IMR-90 (cell line): Measurements from ENCODE around the gene PITPNC1. TPM values are rescaled to one million over a fixed set of nuclear protein-coding genes. Genes with fewer than 3 reads are reported as not detected.

Experiments
- ATAC-seq: fragments of 200-7000 bp; cut with Tn5 transposase; 2 replicates; pipeline ENCODE4 v1.9.1; 2020; ENCODE audit warnings: low read depth, mild to moderate bottlenecking, moderate library complexity
- BruUV-seq: library from RNA; stranded (reverse); fragments of 400-500 nt; replicated peaks from 2 replicates; lab custom pipeline; 2021; lab: Mats Ljungman, UMichigan
- CTCF ChIA-PET: fragments of 300-600 bp; formaldehyde crosslinking; extraction: SDS; loops from one replicate; lab custom pipeline; 2021; ENCODE audit warnings: antibody characterized with exemption; lab: Yijun Ruan, JAX
- POLR2A ChIA-PET: fragments of 300-600 bp; sonication (Branson Sonifier 250); formaldehyde crosslinking; loops from one replicate; lab custom pipeline; 2022; ENCODE audit warnings: antibody characterized with exemption; ENCODE audit not compliant: unreplicated experiment; lab: Charles Lee
- DNase-seq: peaks from one replicate; pipeline ENCODE4 v3.0.0; 2013
- H2AFZ ChIP-seq: replicated peaks from 2 replicates; pipeline ENCODE3; 2013; ENCODE audit warnings: low read length, mild to moderate bottlenecking; ENCODE audit not compliant: poor library complexity
- H2AK5ac ChIP-seq: 2 replicates; pipeline ENCODE4 v1.6.1; 2013; ENCODE audit warnings: low read depth, low read length, inconsistent platforms
- H2AK9ac ChIP-seq: replicated peaks from 2 replicates; pipeline ENCODE3; 2013; ENCODE audit warnings: mild to moderate bottlenecking, low read depth, low read length, moderate library complexity; ENCODE audit not compliant: poor library complexity
- H2BK120ac ChIP-seq: 2 replicates; pipeline ENCODE4 v1.6.1; 2013; ENCODE audit warnings: low read depth, low read length, inconsistent platforms
- H2BK15ac ChIP-seq: 3 replicates; pipeline ENCODE4 v1.6.1; 2013; ENCODE audit warnings: low read depth, low read length, inconsistent platforms
- H2BK20ac ChIP-seq: 2 replicates; pipeline ENCODE4 v1.6.1; 2013; ENCODE audit warnings: low read depth, mild to moderate bottlenecking, inconsistent platforms, low read length, moderate library complexity
- H2BK5ac ChIP-seq: 2 replicates; pipeline ENCODE4 v1.6.1; 2013; ENCODE audit warnings: mild to moderate bottlenecking, low read depth, low read length, inconsistent platforms; ENCODE audit not compliant: poor library complexity, severe bottlenecking
- H3K14ac ChIP-seq: replicated peaks from 2 replicates; pipeline ENCODE4 v1.6.1; 2013; ENCODE audit warnings: low read depth, low read length, inconsistent platforms
- H3K18ac ChIP-seq: 2 replicates; pipeline ENCODE4 v1.6.1; 2013; ENCODE audit warnings: low read depth, low read length, control low read depth
- H3K23ac ChIP-seq: 2 replicates; pipeline ENCODE4 v1.6.1; 2013; ENCODE audit warnings: low read depth, low read length, inconsistent platforms
- H3K27ac ChIP-seq: 2 replicates; pipeline ENCODE4 v1.5.1; 2013; ENCODE audit warnings: mild to moderate bottlenecking, control low read depth, low read length; ENCODE audit not compliant: insufficient read depth
- H3K27me3 ChIP-seq: 2 replicates; pipeline ENCODE4 v1.6.1; 2013; ENCODE audit warnings: low read length; ENCODE audit not compliant: control insufficient read depth, insufficient read depth
- H3K36me3 ChIP-seq: 2 replicates; pipeline ENCODE4 v1.6.1; 2013; ENCODE audit warnings: low read length, mixed read lengths; ENCODE audit not compliant: control insufficient read depth, insufficient read depth
- H3K4ac ChIP-seq: 2 replicates; pipeline ENCODE4 v1.6.1; 2013; ENCODE audit warnings: low read depth, low read length, inconsistent platforms
- H3K4me1 ChIP-seq: 2 replicates; pipeline ENCODE4 v1.6.1; 2013; ENCODE audit warnings: low read length, mixed read lengths; ENCODE audit not compliant: control insufficient read depth, insufficient read depth
- H3K4me2 ChIP-seq: 2 replicates; pipeline ENCODE4 v1.6.1; 2013; ENCODE audit warnings: low read depth, mild to moderate bottlenecking, control low read depth, low read length, moderate library complexity
- H3K4me3 ChIP-seq: 2 replicates; pipeline ENCODE4 v1.5.1; 2013; ENCODE audit warnings: low read depth, mild to moderate bottlenecking, control low read depth, low read length, moderate library complexity; ENCODE audit not compliant: insufficient read depth
- H3K56ac ChIP-seq: 2 replicates; pipeline ENCODE4 v1.6.1; 2013; ENCODE audit warnings: low read length, inconsistent platforms; ENCODE audit not compliant: insufficient read depth; ENCODE audit errors: extremely low read depth
- H3K79me1 ChIP-seq, 2 experiments: 2 replicates each; pipeline ENCODE4 v1.6.1; 2013; ENCODE audit warnings: low read length in 2 of 2, inconsistent platforms in 1 of 2, low read depth in 1 of 2
- H3K9ac ChIP-seq: 2 replicates; pipeline ENCODE4 v1.6.1; 2013; ENCODE audit warnings: low read depth, low read length, control low read depth
- H3K9me1 ChIP-seq: 2 replicates; pipeline ENCODE4 v1.6.1; 2013; ENCODE audit warnings: low read length, inconsistent platforms; ENCODE audit not compliant: insufficient read depth
- H3K9me3 ChIP-seq: 2 replicates; pipeline ENCODE4 v1.6.1; 2013; ENCODE audit warnings: low read length; ENCODE audit not compliant: control insufficient read depth, insufficient read depth
- H4K20me1 ChIP-seq: 2 replicates; pipeline ENCODE4 v1.6.1; 2013; ENCODE audit warnings: low read length, inconsistent platforms; ENCODE audit not compliant: insufficient read depth
- H4K5ac ChIP-seq: 2 replicates; pipeline ENCODE4 v1.6.1; 2013; ENCODE audit warnings: mild to moderate bottlenecking, low read depth, low read length, control low read depth
- H4K8ac ChIP-seq, 2 experiments: 2 replicates each; pipeline ENCODE4 v1.6.1; 2013; ENCODE audit warnings: low read depth in 2 of 2, low read length in 2 of 2, control low read depth in 1 of 2, inconsistent platforms in 1 of 2
- H4K91ac ChIP-seq: 2 replicates; pipeline ENCODE4 v1.6.1; 2013; ENCODE audit warnings: low read depth, low read length, inconsistent platforms; ENCODE audit not compliant: insufficient read depth
- BHLHE40 ChIP-seq: fragments of 150-350 bp; IDR thresholded peaks from 2 replicates; pipeline ENCODE4 v1.6.1; 2016; ENCODE audit warnings: mild to moderate bottlenecking, low read depth, low read length
- NFE2L2 ChIP-seq: fragments of 150-350 bp; IDR thresholded peaks from 2 replicates; pipeline ENCODE4 v1.6.1; 2016; ENCODE audit warnings: low read depth, mild to moderate bottlenecking, low read length
- POLR2A ChIP-seq: IDR thresholded peaks from 2 replicates; pipeline ENCODE4 v1.6.1; 2012; ENCODE audit warnings: mild to moderate bottlenecking, low read depth, low read length
- RCOR1 ChIP-seq: IDR thresholded peaks from 2 replicates; pipeline ENCODE4 v1.6.1; 2012; ENCODE audit warnings: mild to moderate bottlenecking, low read length, improper control_type of control experiment; ENCODE audit not compliant: insufficient replicate concordance
- SMC3 ChIP-seq: fragments of 150-350 bp; IDR thresholded peaks from 2 replicates; pipeline ENCODE4 v1.6.1; 2016; ENCODE audit warnings: low read depth, mild to moderate bottlenecking, antibody characterized with exemption, low read length, moderate library complexity
- whole genome bisulfite sequencing, 2 experiments: methylation state at CpG; one replicate each; pipeline versions ENCODE4 v1.1.5 to v1.1.7; 2013; ENCODE audit warnings: missing lambda C conversion rate in 2 of 2; ENCODE audit not compliant: insufficient read length in 1 of 2; ENCODE audit errors: extremely low coverage in 2 of 2; 5-methylcytosine and 5-hydroxymethylcytosine counted together
- dilution Hi-C: fragments of 300-500 bp; cut with HindIII; formaldehyde crosslinking; loops from one replicate; pipeline ENCODE4 v1.14.3; 2018; ENCODE audit warnings: low sequenced_read_pairs; ENCODE audit not compliant: unreplicated experiment
- in situ Hi-C: fragments of 300-500 bp; cut with MboI; formaldehyde crosslinking; loops from 3 replicates; pipeline ENCODE4 v1.14.3; 2019; ENCODE audit warnings: low sequenced_read_pairs, inconsistent platforms, mixed read lengths
- intact Hi-C: fragments of 100-400 bp; cut with micrococcal nuclease; formaldehyde crosslinking; loops from 2 replicates; pipeline ENCODE4 v1.10.0; 2022
- polyA plus RNA-seq, 3 experiments: library from polyadenylated mRNA; depleted of rRNA; stranded (reverse); fragments of >200 nt; gene quantifications; 2 replicates each; pipeline ENCODE4 v1.2.3, GENCODE V29; 2012; ENCODE audit warnings: low replicate concordance in 1 of 3
- total RNA-seq: library from RNA; depleted of rRNA; stranded (reverse); fragments of >200 nt; gene quantifications from 2 replicates; pipeline ENCODE4 v1.2.3, GENCODE V29; 2012
- TF ChIP-seq, protein P1 (sequence below): fragments of 150-350 bp; IDR thresholded peaks from 2 replicates; pipeline ENCODE4 v1.6.1; 2017; ENCODE audit warnings: mild to moderate bottlenecking, antibody characterized with exemption, low read length, low read depth
- TF ChIP-seq, protein P2 (sequence below): fragments of 150-350 bp; IDR thresholded peaks from 2 replicates; pipeline ENCODE4 v1.6.1; 2016; ENCODE audit warnings: low read depth, mild to moderate bottlenecking, low read length, moderate library complexity, borderline replicate concordance

PITPNC1 gene
- total and polyA plus RNA-seq, 2 of the 4 experiments (the other 2 are of a cell fraction), result 4.1 TPM

DNA sequence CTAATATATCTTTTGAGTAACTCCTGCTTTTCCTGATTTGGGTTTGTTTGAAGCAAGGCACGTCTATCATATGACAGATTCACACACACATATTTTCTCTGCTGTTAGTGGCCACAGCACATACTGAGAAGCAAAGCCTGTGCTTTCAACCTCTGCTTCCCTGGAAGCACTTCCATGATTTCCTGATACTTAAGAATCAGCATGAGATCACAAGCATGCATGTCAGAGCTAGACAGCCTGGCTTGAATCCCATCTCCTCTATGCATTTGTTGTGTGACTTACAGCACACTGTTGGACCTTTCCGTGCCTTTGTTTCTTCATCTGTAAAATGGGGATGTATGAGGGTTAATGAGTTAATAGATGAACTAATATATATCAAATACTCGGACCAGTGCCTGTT lies 189.6 kb downstream of the PITPNC1 start:
- no peak overlapping the region for H3K18ac ChIP-seq
- no peak overlapping the region for H2AK5ac ChIP-seq
- no peak overlapping the region for H4K5ac ChIP-seq
- H4K20me1 ChIP-seq, result no peaks in the 10 kb centered on the region
- H3K9me3 ChIP-seq, result no peaks in the 10 kb centered on the region
- intact Hi-C loops (no loop called here), in situ Hi-C loops (no loop called here), dilution Hi-C loops (no loop called here)
- H3K4me3 ChIP-seq, result no peak overlapping the region
- H3K14ac ChIP-seq, result no peak overlapping the region
- H3K79me1 ChIP-seq, result no peaks in the 10 kb centered on the region; a peak in 2 of 4 replicates
- H3K4me2 ChIP-seq, result no peak overlapping the region
- H3K9ac ChIP-seq, result no peak overlapping the region
- DNase-seq (no peak), ATAC-seq (no peak)
- H2BK120ac ChIP-seq, result no peak overlapping the region
- no peak overlapping the region for H3K56ac ChIP-seq
- H3K4ac ChIP-seq, result no peak overlapping the region
- ChIA-PET CTCF (no interaction called here), POLR2A (no interaction called here)
- H4K91ac ChIP-seq, result no peak overlapping the region
- no peak overlapping the region for H2BK15ac ChIP-seq
- H2AK9ac ChIP-seq, result no peak overlapping the region
- TF ChIP-seq POLR2A (no peak), SMC3 (no peak), NFE2L2 (no peak), BHLHE40 (no peak), RCOR1 (no peak)
- TF ChIP-seq, protein P1, sequence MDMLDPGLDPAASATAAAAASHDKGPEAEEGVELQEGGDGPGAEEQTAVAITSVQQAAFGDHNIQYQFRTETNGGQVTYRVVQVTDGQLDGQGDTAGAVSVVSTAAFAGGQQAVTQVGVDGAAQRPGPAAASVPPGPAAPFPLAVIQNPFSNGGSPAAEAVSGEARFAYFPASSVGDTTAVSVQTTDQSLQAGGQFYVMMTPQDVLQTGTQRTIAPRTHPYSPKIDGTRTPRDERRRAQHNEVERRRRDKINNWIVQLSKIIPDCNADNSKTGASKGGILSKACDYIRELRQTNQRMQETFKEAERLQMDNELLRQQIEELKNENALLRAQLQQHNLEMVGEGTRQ, result no peak
- TF ChIP-seq, protein P2, sequence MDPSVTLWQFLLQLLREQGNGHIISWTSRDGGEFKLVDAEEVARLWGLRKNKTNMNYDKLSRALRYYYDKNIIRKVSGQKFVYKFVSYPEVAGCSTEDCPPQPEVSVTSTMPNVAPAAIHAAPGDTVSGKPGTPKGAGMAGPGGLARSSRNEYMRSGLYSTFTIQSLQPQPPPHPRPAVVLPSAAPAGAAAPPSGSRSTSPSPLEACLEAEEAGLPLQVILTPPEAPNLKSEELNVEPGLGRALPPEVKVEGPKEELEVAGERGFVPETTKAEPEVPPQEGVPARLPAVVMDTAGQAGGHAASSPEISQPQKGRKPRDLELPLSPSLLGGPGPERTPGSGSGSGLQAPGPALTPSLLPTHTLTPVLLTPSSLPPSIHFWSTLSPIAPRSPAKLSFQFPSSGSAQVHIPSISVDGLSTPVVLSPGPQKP, result no peak
- H2AFZ ChIP-seq, result no peak overlapping the region
- H3K27ac ChIP-seq, result no peak overlapping the region
- H3K36me3 ChIP-seq, result no peaks in the 10 kb centered on the region; the same call in 1 of the 2 replicates
- no peak overlapping the region for H3K23ac ChIP-seq
- no peaks in the 10 kb centered on the region for H3K27me3 ChIP-seq
- no peak overlapping the region for H4K8ac ChIP-seq
- H3K4me1 ChIP-seq, result no peaks in the 10 kb centered on the region
- no CpG with 5 or more reads among the region's 3 CpGs for WGBS, 2 experiments
- no peak overlapping the region for H2BK5ac ChIP-seq
- BruUV-seq, result no TSS peak
- 0 out of 2 replicates have a peak, but pooled peaks cover 3% of the 10 kb centered on the region for H3K9me1 ChIP-seq
- H2BK20ac ChIP-seq, result no peak overlapping the region
